ENCODE data around the gene LRRN3. TPM values are rescaled to one million over a fixed set of nuclear protein-coding genes. Genes with fewer than 3 reads are reported as not detected.

Gene LRRN3
- total and polyA plus RNA-seq, 7 donors = 0.15 to 1.9 (median 0.69) TPM

- Histone ChIP-seq H3K4me1 (peaks cover 6% of the 10 kb centered on the region), H3K4me3 (no peak overlapping the region), H3K36me3 (ENCODE audit: insufficient read depth in 1 of 2, low read depth in 1 of 2) (no peaks in the 10 kb centered on the region), H3K27me3 (ENCODE audit: insufficient read depth in 3 of 3, low read length in 2 of 3) (no peaks in the 10 kb centered on the region), H3K9me3 (no peaks in the 10 kb centered on the region), H3K27ac (no peak overlapping the region)
- intact Hi-C loops (cut with DNase I) = no loop called here
- no peak for TF ChIP-seq CTCF (IDR thresholded peaks at IDR 0.05)
- WGBS, 3 donors = 19 to 50% (median 23%) methylated on average over 2 of the region's 2 CpGs
- no peak for ATAC-seq
- no peak for DNase-seq
These were observed 21.5 kb downstream of the LRRN3 start for GRCh38 chr7:111112439-111112838.

GRCh38 chr7:111113263-111114017, 22.5 kb downstream of the LRRN3 start:
- ATAC-seq = no peak
- Histone ChIP-seq H3K9me3 (no peaks in the 10 kb centered on the region), H3K27ac (no peak overlapping the region), H3K4me3 (no peak overlapping the region), H3K4me1 (peaks cover 6% of the 10 kb centered on the region), H3K27me3 (ENCODE audit: insufficient read depth in 3 of 3, low read length in 2 of 3) (no peaks in the 10 kb centered on the region), H3K36me3 (ENCODE audit: insufficient read depth in 1 of 2, low read depth in 1 of 2) (no peaks in the 10 kb centered on the region)
- no peak for DNase-seq
- 59 to 74% (median 64%) methylated on average over 1 of the region's 1 CpG for WGBS, 3 donors
- TF ChIP-seq CTCF (IDR thresholded peaks at IDR 0.05) = no peak
- intact Hi-C loops (cut with DNase I) = no loop called here

GRCh38 chr7:111115966-111116365, 25.0 kb downstream of the LRRN3 start:
- H3K27ac ChIP-seq = no peak overlapping the region
- DNase-seq = no peak
- H3K4me1 ChIP-seq = peaks cover 6% of the 10 kb centered on the region
- H3K27me3 ChIP-seq (ENCODE audit: insufficient read depth in 3 of 3, low read length in 2 of 3) = no peaks in the 10 kb centered on the region
- H3K36me3 ChIP-seq (ENCODE audit: insufficient read depth in 1 of 2, low read depth in 1 of 2) = no peaks in the 10 kb centered on the region
- no peaks in the 10 kb centered on the region for H3K9me3 ChIP-seq
- TF ChIP-seq CTCF (IDR thresholded peaks at IDR 0.05) = no peak
- no peak for ATAC-seq
- 95 to 98% (median 97%) methylated on average over 2 of the region's 2 CpGs for WGBS, 3 donors
- H3K4me3 ChIP-seq = no peak overlapping the region
- intact Hi-C loops (cut with DNase I) = no loop called here

- WGBS, 3 donors = 41 to 48% (median 47%) methylated on average over 3 of the region's 3 CpGs
- no peak overlapping the region for H3K4me3 ChIP-seq
- no peaks in the 10 kb centered on the region for H3K4me1 ChIP-seq
- ATAC-seq (no peak), DNase-seq (no peak)
- H3K27me3 ChIP-seq (ENCODE audit: insufficient read depth in 3 of 3, low read length in 2 of 3) = no peaks in the 10 kb centered on the region
- H3K9me3 ChIP-seq = no peaks in the 10 kb centered on the region
- no peak overlapping the region for H3K27ac ChIP-seq
- intact Hi-C loops (cut with DNase I) = no loop called here
- no peaks in the 10 kb centered on the region for H3K36me3 ChIP-seq (ENCODE audit: insufficient read depth in 1 of 2, low read depth in 1 of 2)
- no peak for TF ChIP-seq CTCF (IDR thresholded peaks at IDR 0.05)
These were observed 36.1 kb downstream of the LRRN3 start for GRCh38 chr7:111126987-111127386.

- intact Hi-C loops (cut with DNase I) = no loop called here
- ATAC-seq = no peak
- no peak for DNase-seq
- Histone ChIP-seq H3K27ac (no peak overlapping the region), H3K4me1 (no peaks in the 10 kb centered on the region), H3K9me3 (no peaks in the 10 kb centered on the region), H3K36me3 (ENCODE audit: insufficient read depth in 1 of 2, low read depth in 1 of 2) (no peaks in the 10 kb centered on the region), H3K27me3 (ENCODE audit: insufficient read depth in 3 of 3, low read length in 2 of 3) (no peaks in the 10 kb centered on the region), H3K4me3 (no peak overlapping the region)
- 89 to 95% (median 92%) methylated on average over 4 of the region's 4 CpGs for WGBS, 3 donors
- TF ChIP-seq CTCF (IDR thresholded peaks at IDR 0.05) = no peak
These were observed 38.5 kb downstream of the LRRN3 start for GRCh38 chr7:111129435-111129834.

All from psoas muscle (tissue), 8 donors.